ENCODE data around the gene MAPKBP1.

The MAPKBP1 gene

DNA sequence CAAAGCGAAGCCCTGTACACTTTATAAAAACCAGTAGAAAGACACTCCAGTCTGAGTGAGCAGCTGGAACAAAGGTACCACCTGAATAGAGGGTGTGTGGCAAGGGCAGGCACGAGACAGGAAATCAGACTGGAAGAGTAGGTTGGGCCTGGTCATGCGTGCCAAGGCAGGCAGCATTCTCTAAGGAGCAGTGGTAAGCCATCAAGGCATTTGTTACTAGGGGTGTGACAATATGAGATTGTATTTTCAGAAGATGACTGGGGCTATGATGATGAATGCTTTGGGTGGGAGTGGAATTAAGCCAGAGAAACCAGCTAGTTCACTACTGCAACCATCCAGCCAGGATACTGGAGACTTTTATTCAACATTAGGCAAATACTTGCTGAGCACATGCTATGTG is 58.6 kb downstream of the MAPKBP1 start:
- Mint-ChIP-seq H3K27ac (no peak overlapping the region), H3K4me3 (no peak overlapping the region), H3K4me1 (ENCODE audit: low read depth) (peaks cover 38% of the 10 kb centered on the region), H3K27me3 (ENCODE audit: low read depth) (no peaks in the 10 kb centered on the region), H3K36me3 (ENCODE audit: low read depth) (peaks cover 22% of the 10 kb centered on the region), H3K9me3 (no peaks in the 10 kb centered on the region)

DNA sequence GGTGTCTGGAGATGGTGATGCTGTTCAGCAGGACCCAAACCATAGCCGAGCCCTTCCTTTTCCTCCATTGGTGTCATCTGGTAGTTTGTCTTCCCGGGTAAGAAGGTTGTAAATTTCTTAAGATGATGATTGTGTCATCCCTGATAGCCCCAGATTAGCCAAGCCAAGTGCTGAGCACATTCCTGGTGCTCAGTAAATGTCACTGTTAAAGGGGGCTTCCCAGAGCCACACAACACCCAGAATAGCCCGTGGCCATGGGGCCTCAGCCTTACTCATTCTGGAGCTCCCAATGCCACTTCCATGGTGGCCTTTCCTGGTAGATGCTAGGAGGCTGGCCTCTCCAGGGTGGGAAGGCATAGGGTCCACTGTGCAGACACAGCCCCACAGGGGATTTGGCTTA is 59.8 kb downstream of the MAPKBP1 start:
- Mint-ChIP-seq H3K27ac (no peak overlapping the region), H3K27me3 (ENCODE audit: low read depth) (no peaks in the 10 kb centered on the region), H3K4me1 (ENCODE audit: low read depth) (peaks cover 30% of the 10 kb centered on the region), H3K36me3 (ENCODE audit: low read depth) (peaks cover 19% of the 10 kb centered on the region), H3K4me3 (no peak overlapping the region), H3K9me3 (no peaks in the 10 kb centered on the region)

DNA sequence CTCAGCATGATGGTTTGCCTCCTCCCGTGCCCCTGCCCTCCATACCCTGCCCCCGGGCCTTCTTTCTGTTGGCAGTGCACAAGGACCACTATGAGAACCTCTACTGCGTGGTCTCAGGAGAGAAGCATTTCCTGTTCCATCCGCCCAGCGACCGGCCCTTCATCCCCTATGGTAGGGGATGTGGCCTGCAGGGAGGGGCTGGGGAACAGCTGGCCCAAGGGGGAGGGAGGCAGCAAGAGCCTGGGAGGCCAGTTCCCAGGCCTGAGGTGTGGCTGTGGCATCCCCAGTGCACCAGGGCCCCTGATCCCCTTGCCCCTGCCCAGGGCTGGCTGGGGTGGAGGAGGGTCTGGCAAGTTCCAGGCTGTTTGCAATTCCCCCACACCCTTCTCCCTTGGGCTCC is 61.8 kb downstream of the MAPKBP1 start:
- Mint-ChIP-seq H3K4me3 (no peak overlapping the region), H3K27me3 (ENCODE audit: low read depth) (no peaks in the 10 kb centered on the region), H3K9me3 (no peaks in the 10 kb centered on the region), H3K36me3 (ENCODE audit: low read depth) (peaks cover 16% of the 10 kb centered on the region), H3K4me1 (ENCODE audit: low read depth) (peaks cover 22% of the 10 kb centered on the region), H3K27ac (no peak overlapping the region)

DNA sequence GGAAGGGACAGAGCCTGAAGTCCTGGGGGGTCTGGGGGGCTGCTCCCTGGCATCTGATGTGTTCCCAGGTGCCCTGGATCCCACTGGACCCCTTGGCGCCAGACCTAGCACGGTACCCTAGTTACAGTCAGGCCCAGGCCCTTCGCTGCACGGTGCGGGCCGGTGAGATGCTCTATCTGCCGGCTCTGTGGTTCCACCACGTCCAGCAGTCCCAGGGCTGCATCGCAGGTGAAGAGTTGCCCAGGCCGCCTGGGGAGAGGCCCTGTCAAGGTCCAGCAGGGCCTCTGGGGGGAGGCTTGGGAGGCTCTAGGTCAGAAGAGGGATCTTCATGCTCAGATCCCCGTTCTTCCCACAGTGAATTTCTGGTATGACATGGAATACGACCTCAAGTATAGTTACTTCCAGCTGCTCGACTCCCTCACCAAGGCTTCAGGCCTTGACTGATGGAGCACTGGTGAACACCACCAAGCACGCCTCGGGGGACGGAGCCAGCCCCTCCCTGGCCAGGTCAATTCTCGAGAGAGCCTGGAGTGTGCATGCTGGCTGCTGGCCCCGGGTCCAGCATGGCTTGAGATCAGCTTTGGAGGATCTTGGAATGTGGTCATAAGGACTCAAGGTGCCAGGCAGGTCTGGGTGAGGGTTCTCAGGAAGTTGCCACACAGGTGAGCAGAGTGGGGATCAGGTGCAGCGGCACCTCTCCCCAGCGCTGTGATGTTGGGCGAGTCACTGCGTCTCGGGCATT is 62.6 kb downstream of the MAPKBP1 start:
- Mint-ChIP-seq H3K4me1 (ENCODE audit: low read depth) (peaks cover 15% of the 10 kb centered on the region), H3K36me3 (ENCODE audit: low read depth) (peaks cover 12% of the 10 kb centered on the region), H3K4me3 (no peak overlapping the region), H3K9me3 (no peaks in the 10 kb centered on the region), H3K27ac (no peak overlapping the region), H3K27me3 (ENCODE audit: low read depth) (no peaks in the 10 kb centered on the region)

DNA sequence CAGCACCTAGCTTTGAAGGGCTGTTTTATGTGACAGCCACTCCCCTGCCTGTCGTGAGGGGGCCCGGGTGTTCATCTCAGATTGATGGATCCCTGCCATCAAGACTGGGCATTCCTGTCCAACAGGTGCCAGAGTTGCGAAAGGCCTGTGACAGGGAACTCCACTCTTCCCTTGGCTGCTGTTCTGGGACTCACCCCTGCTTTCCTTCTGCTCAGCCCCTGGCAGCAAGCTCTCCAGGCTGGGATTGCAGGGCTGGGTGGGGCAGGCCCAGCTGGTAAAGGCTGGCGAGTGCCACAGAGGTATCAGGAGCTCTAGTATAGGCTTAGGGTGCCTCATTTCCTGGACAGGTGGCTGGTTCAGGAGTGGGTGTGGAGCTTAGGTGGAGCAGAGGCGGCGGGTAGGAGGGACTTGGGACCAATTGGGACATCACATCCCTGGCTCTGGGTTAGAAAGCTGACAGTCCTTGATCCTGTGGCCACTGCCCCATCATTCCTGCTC is 64.2 kb downstream of the MAPKBP1 start, which contains the start of gene PLA2G4B:
Gene PLA2G4B, plus strand, starts transcription at position 448 of the 498 bp plus-strand sequence. CDS start 67 bp downstream, outside the sequence.
- no peaks in the 10 kb centered on the region for H3K9me3 Mint-ChIP-seq
- no peak within 1 kb of the TSS for H3K27ac Mint-ChIP-seq
- H3K4me1 Mint-ChIP-seq (ENCODE audit: low read depth) = peaks cover 4% of the 10 kb centered on the region
- peaks cover 8% of the 10 kb centered on the region for H3K36me3 Mint-ChIP-seq (ENCODE audit: low read depth)
- H3K4me3 Mint-ChIP-seq = no peak within 1 kb of the TSS
- H3K27me3 Mint-ChIP-seq (ENCODE audit: low read depth) = no peaks in the 10 kb centered on the region

DNA sequence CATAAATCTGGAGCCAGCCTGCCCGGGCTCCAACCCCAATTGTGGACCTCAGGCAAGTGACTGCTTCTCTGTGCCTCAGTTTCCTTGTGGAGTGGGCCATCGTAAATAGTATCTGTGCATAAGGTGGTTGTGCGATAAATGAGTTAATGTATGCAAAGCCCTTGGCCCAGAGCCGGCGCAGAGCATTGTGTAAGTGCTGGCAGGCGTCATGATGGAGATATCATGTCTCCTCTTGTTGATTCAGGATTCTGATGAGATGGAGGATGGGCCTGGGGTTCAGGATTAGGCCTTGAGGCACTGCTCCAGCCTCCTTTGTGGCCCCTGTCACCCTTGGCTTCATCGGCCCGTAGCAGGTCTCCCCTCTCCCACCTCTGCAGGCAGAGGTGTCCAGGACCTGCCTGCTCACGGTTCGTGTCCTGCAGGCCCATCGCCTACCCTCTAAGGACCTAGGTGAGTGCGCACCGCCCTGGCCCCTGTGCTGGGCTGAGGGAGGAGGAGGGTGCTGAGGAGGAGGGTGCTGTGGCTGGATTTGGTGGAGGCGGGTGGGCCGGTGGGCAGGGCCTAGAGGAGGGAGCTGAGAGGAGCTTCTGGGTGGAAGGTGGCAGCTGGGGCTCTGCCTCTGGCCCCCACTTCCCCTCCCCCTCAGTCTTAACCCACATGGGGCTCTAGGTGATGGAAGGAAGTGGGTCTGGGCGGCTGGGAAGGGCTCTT is 65.7 kb downstream of the MAPKBP1 start:
- Mint-ChIP-seq H3K4me3 (no peak overlapping the region), H3K9me3 (no peaks in the 10 kb centered on the region), H3K36me3 (ENCODE audit: low read depth) (peaks cover 3% of the 10 kb centered on the region), H3K4me1 (ENCODE audit: low read depth) (no peaks in the 10 kb centered on the region), H3K27ac (no peak overlapping the region), H3K27me3 (ENCODE audit: low read depth) (no peaks in the 10 kb centered on the region)

DNA sequence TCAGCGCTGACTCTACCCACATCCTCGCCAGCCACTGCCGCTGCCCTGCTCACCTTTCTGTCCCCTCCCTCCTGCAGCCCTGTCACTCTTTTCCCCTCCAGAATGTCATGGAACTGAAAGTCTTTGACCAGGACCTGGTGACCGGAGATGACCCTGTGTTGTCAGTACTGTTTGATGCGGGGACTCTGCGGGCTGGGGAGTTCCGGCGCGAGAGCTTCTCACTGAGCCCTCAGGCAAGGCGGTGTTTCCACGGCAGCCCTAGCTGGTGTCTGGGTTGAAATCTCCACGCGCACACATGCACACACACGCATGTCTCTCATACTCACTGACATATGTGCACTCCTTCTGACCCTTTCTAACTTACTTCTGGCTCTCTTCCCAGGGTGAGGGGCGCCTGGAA is 66.4 kb downstream of the MAPKBP1 start:
- H3K4me3 Mint-ChIP-seq = no peak overlapping the region
- H3K27me3 Mint-ChIP-seq (ENCODE audit: low read depth) = no peaks in the 10 kb centered on the region
- no peak overlapping the region for H3K27ac Mint-ChIP-seq
- H3K4me1 Mint-ChIP-seq (ENCODE audit: low read depth) = no peaks in the 10 kb centered on the region
- peaks cover 3% of the 10 kb centered on the region for H3K36me3 Mint-ChIP-seq (ENCODE audit: low read depth)
- no peaks in the 10 kb centered on the region for H3K9me3 Mint-ChIP-seq

DNA sequence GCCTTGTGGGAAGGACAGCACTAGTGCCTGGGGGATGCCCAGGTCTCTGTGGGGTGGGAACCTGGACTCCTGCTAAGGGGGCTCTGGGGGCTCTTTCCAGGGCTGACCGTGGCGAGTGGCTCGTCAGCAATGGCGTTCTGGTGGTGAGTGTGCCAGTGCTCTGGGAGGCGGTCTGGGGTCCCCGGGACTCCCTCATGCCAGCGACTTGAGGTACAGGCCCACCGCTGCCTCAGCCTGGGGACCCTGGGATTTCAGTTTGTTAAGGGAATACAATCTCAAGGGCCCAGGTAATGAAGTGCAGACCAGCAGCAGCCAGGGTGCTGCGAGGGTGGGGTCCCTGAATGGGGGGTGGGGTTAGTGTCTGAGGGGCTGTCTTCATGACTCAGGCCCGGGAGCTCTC is 66.8 kb downstream of the MAPKBP1 start:
- no peaks in the 10 kb centered on the region for H3K27me3 Mint-ChIP-seq (ENCODE audit: low read depth)
- peaks cover 3% of the 10 kb centered on the region for H3K36me3 Mint-ChIP-seq (ENCODE audit: low read depth)
- no peak overlapping the region for H3K27ac Mint-ChIP-seq
- no peaks in the 10 kb centered on the region for H3K9me3 Mint-ChIP-seq
- H3K4me3 Mint-ChIP-seq = no peak overlapping the region
- no peaks in the 10 kb centered on the region for H3K4me1 Mint-ChIP-seq (ENCODE audit: low read depth)

DNA sequence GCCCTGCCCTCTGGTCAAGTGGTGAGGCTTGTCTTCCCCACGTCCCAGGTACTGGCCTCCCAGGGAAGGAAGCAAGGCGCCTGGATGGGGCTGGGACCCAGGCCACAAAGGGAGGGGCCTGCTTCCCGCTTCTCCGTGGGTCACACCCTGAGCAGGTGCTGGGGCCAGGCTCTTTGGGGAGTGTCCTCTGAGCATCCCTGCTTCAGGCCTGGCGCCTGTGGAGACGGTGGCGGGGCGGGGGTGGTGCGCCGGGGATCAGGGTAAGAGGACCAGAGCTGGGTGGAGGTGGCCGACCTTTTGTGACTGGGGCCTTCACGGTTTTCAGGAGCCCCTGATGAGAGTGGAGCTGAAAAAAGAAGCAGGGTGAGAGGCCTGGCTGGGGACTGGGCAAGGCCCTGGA is 67.9 kb downstream of the MAPKBP1 start:
- Mint-ChIP-seq H3K27ac (no peak overlapping the region), H3K9me3 (no peaks in the 10 kb centered on the region), H3K36me3 (ENCODE audit: low read depth) (peaks cover 3% of the 10 kb centered on the region), H3K27me3 (ENCODE audit: low read depth) (no peaks in the 10 kb centered on the region), H3K4me1 (ENCODE audit: low read depth) (no peaks in the 10 kb centered on the region), H3K4me3 (no peak overlapping the region)

DNA sequence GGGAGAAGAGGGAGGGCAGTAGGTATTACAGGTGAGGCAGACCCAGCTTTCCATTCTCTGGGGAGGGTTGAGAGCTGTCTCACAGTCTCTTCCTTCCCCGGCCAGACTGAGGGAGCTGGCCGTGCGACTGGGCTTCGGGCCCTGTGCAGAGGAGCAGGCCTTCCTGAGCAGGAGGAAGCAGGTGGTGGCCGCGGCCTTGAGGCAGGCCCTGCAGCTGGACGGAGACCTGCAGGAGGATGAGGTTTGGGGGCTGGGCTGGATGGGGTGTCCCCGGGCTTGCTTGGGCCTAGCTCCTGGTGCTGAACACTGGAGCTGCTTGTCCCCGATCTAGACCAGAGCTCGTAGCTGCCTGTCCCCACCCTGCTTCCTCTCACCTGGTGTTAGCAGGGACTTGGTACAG is 69.3 kb downstream of the MAPKBP1 start:
- no peaks in the 10 kb centered on the region for H3K9me3 Mint-ChIP-seq
- H3K4me3 Mint-ChIP-seq = no peak overlapping the region
- H3K27ac Mint-ChIP-seq = no peak overlapping the region
- H3K36me3 Mint-ChIP-seq (ENCODE audit: low read depth) = peaks cover 9% of the 10 kb centered on the region
- no peaks in the 10 kb centered on the region for H3K4me1 Mint-ChIP-seq (ENCODE audit: low read depth)
- no peaks in the 10 kb centered on the region for H3K27me3 Mint-ChIP-seq (ENCODE audit: low read depth)

DNA sequence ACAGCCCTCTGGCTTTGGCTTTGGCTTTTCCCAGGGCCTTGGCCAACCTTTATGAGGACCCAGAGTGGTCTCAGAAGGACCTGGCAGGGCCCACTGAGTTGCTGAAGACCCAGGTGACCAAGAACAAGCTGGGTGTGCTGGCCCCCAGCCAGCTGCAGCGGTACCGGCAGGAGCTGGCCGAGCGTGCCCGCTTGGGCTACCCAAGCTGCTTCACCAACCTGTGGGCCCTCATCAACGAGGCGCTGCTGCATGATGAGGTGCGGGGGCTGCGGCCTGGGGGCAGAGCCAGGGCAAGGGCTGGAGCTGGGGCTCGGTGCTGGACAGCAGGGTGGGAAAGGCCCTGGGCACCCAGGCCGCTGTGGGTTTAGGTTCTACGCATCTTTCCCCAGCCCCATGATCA is 70.5 kb downstream of the MAPKBP1 start:
- Mint-ChIP-seq H3K27ac (no peak overlapping the region), H3K4me3 (no peak overlapping the region), H3K9me3 (no peaks in the 10 kb centered on the region), H3K4me1 (ENCODE audit: low read depth) (no peaks in the 10 kb centered on the region), H3K27me3 (ENCODE audit: low read depth) (no peaks in the 10 kb centered on the region), H3K36me3 (ENCODE audit: low read depth) (peaks cover 9% of the 10 kb centered on the region)

DNA sequence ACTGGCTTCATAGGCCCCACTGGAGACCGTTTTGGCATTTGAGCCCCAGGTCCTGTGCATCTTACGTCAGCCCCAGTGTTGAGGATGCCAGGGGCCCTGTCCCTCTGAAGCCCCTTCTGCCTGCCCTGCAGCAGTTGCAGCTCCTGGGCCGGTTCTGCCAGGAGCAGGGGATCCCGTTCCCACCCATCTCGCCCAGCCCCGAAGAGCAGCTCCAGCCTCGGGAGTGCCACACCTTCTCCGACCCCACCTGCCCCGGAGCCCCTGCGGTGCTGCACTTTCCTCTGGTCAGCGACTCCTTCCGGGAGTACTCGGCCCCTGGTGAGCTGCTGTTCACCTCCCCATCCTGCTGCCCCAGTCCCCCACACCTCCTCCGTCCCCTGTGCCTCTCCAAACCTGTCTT is 72.9 kb downstream of the MAPKBP1 start:
- Mint-ChIP-seq H3K4me1 (ENCODE audit: low read depth) (no peaks in the 10 kb centered on the region), H3K4me3 (no peak overlapping the region), H3K36me3 (ENCODE audit: low read depth) (peaks cover 9% of the 10 kb centered on the region), H3K9me3 (no peaks in the 10 kb centered on the region), H3K27me3 (ENCODE audit: low read depth) (no peaks in the 10 kb centered on the region), H3K27ac (no peak overlapping the region)

DNA sequence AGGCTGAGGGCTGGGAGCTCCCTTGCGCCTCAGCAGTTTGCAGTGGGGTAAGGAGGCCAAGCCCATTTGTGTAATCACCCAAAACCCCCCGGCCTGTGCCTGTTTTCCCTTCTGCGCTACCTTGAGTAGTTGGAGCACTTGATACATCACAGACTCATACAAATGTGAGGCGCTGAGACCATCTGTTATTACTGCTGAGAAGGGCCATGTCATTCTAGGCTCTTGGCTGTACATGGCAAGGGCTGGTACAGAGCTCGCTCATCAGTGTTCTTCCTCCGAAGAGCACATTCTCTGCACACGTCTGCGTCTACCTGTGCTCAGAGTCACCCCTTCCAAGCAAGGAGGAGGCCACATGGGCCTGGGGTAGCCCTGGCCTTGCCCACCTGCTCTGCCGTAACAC is 73.7 kb downstream of the MAPKBP1 start:
- no peaks in the 10 kb centered on the region for H3K9me3 Mint-ChIP-seq
- H3K27ac Mint-ChIP-seq = no peak overlapping the region
- no peaks in the 10 kb centered on the region for H3K27me3 Mint-ChIP-seq (ENCODE audit: low read depth)
- H3K4me1 Mint-ChIP-seq (ENCODE audit: low read depth) = no peaks in the 10 kb centered on the region
- H3K4me3 Mint-ChIP-seq = no peak overlapping the region
- peaks cover 6% of the 10 kb centered on the region for H3K36me3 Mint-ChIP-seq (ENCODE audit: low read depth)

DNA sequence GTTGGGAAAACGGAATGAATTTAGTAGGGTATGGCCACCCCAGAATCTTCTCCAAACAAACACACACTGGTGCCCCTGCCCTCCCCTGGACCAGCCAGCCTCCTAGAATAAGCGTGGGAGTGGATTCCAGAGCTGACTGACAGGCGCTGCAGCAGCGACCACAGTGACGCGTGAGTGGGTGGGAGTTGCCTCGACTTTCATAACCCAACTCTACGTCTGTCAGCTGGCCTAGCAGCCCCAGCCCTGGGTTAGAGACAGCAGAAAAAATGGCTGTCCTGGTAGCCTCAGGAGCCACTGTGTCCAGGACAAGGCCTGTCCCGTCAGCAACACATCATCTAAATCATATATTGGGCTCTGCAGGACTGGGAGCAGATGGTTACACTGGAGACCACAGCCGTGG is 74.3 kb downstream of the MAPKBP1 start:
- H3K27ac Mint-ChIP-seq = no peak overlapping the region
- H3K4me3 Mint-ChIP-seq = no peak overlapping the region
- peaks cover 6% of the 10 kb centered on the region for H3K36me3 Mint-ChIP-seq (ENCODE audit: low read depth)
- no peaks in the 10 kb centered on the region for H3K9me3 Mint-ChIP-seq
- no peaks in the 10 kb centered on the region for H3K4me1 Mint-ChIP-seq (ENCODE audit: low read depth)
- no peaks in the 10 kb centered on the region for H3K27me3 Mint-ChIP-seq (ENCODE audit: low read depth)

DNA sequence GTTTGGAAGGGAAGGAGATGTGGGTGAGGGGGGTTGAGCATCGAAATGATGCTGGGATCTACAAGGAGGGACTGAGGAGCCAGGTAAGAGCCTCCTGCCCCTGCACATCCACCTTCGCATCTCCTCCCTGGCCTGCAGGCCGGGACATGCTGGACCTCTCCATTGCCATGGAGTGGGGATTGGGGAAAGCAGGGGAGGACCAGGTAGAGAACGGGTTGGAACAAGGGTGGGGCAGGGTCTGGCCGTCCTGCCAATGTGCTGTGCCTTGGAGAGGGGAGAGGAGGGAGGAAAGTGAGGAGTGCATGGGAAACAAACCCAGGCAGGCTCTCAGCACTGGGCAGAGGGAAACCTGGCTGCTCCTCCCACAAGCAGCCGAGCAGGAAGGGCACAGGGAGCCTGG is 74.9 kb downstream of the MAPKBP1 start:
- H3K36me3 Mint-ChIP-seq (ENCODE audit: low read depth) = peaks cover 6% of the 10 kb centered on the region
- H3K4me3 Mint-ChIP-seq = no peak overlapping the region
- no peak overlapping the region for H3K27ac Mint-ChIP-seq
- H3K27me3 Mint-ChIP-seq (ENCODE audit: low read depth) = no peaks in the 10 kb centered on the region
- H3K4me1 Mint-ChIP-seq (ENCODE audit: low read depth) = no peaks in the 10 kb centered on the region
- H3K9me3 Mint-ChIP-seq = no peaks in the 10 kb centered on the region

All from T-helper 1 cell treated with Interleukin-12 subunit alpha and Interleukin-12 subunit beta and Interleukin-4 antibody, amounts not matched to agents 30 μg/mL and 1 μg/mL, for 36 hours (primary cell).